CD4-positive, alpha-beta T cell (primary cell): Measurements from ENCODE around the gene OSCP1. TPM values are rescaled to one million over a fixed set of nuclear protein-coding genes. Genes with fewer than 3 reads are reported as not detected.

ENCODE experiments used
- ATAC-seq: fragments of 200-7000 bp; cut with Tn5 transposase; one replicate; pipeline ENCODE4 v1.10.0; 2022; ENCODE audit warnings: mild to moderate bottlenecking; ENCODE audit not compliant: poor library complexity
- CTCF ChIA-PET: fragments of 350-600 bp; sonication (Branson Sonifier 250); formaldehyde crosslinking; loops from one replicate; lab custom pipeline; 2021; ENCODE audit warnings: antibody characterized with exemption, inconsistent platforms; lab: Charles Lee
- POLR2A ChIA-PET: fragments of 350-600 bp; sonication (Branson Sonifier 250); formaldehyde crosslinking; loops from one replicate; lab custom pipeline; 2021; ENCODE audit warnings: antibody characterized with exemption, inconsistent platforms; lab: Charles Lee
- DNase-seq, 14 experiments: peaks; one replicate each; pipeline ENCODE4 v3.0.0-alpha.2; 2013 to 2020; ENCODE audit warnings: mixed read lengths in 2 of 14
- H3K27ac ChIP-seq, 2 donors: one replicate each; pipeline versions ENCODE4 v1.5.1 to v1.7.0; 2013; ENCODE audit warnings: low read length in 2 of 2, low read depth in 1 of 2, mild to moderate bottlenecking in 1 of 2
- H3K27me3 ChIP-seq, 2 experiments: 1 replicate in 1 of 2; 2 replicates in 1 of 2; pipeline versions ENCODE4 v1.6.1 to v1.7.0; 2013; ENCODE audit warnings: low read length in 2 of 2, control low read depth in 1 of 2, mild to moderate bottlenecking in 1 of 2, moderate library complexity in 1 of 2; ENCODE audit not compliant: insufficient read depth in 2 of 2, control insufficient read depth in 1 of 2
- H3K36me3 ChIP-seq: one replicate; pipeline ENCODE4 v1.6.1; 2013; ENCODE audit warnings: low read length, control low read depth; ENCODE audit not compliant: insufficient read depth
- H3K4me1 ChIP-seq: one replicate; pipeline ENCODE4 v1.6.1; 2013; ENCODE audit warnings: low read length, control low read depth; ENCODE audit not compliant: insufficient read depth
- H3K4me3 ChIP-seq: one replicate; pipeline ENCODE4 v1.5.1; 2013; ENCODE audit warnings: mild to moderate bottlenecking, low read length, moderate library complexity
- H3K9me3 ChIP-seq, 2 experiments: 1 replicate in 1 of 2; 2 replicates in 1 of 2; pipeline versions ENCODE4 v1.6.1 to v1.7.0; 2013; ENCODE audit warnings: low read length in 2 of 2, mild to moderate bottlenecking in 2 of 2, control low read depth in 1 of 2, moderate library complexity in 1 of 2; ENCODE audit not compliant: control insufficient read depth in 1 of 2, insufficient read depth in 1 of 2
- H3K27ac Mint-ChIP-seq: one replicate; pipeline ENCODE4 v1.8.0; 2020; ENCODE audit warnings: mixed read lengths
- H3K27me3 Mint-ChIP-seq: one replicate; pipeline ENCODE4 v1.8.0; 2021; ENCODE audit warnings: mixed read lengths
- H3K36me3 Mint-ChIP-seq: one replicate; pipeline ENCODE4 v1.8.0; 2021; ENCODE audit warnings: low read depth, mixed read lengths
- H3K4me1 Mint-ChIP-seq: one replicate; pipeline ENCODE4 v1.8.0; 2021; ENCODE audit warnings: low read depth, mixed read lengths
- H3K4me3 Mint-ChIP-seq: one replicate; pipeline ENCODE4 v1.8.0; 2020; ENCODE audit warnings: mild to moderate bottlenecking, mixed read lengths
- H3K9me3 Mint-ChIP-seq: one replicate; pipeline ENCODE4 v1.8.0; 2020; ENCODE audit warnings: mixed read lengths
- intact Hi-C, 2 experiments: fragments of 100-400 bp; cut with DNase I in 1 of 2; cut with micrococcal nuclease in 1 of 2; formaldehyde crosslinking; loops; one replicate each; pipeline versions ENCODE4 v1.15.1 to v1.9.0; 2023 to 2025; cut with DNase I, micrococcal nuclease
- total RNA-seq, 174 experiments: library from RNA in 2 of 174; stranded (reverse) in 2 of 174; gene quantifications; one replicate each; pipeline ENCODE4 v1.2.3 and lab custom pipeline; 2021 to 2026
- TF ChIP-seq, protein P1 (sequence below): fragments of 200-600 bp; IDR thresholded peaks from one replicate; pipeline ENCODE4 v1.8.0; 2022; ENCODE audit warnings: antibody characterized with exemption, mild to moderate bottlenecking

OSCP1 gene
- total RNA-seq, 2 experiments from 2014 or later: 0.82 to 2.4 TPM

DNA sequence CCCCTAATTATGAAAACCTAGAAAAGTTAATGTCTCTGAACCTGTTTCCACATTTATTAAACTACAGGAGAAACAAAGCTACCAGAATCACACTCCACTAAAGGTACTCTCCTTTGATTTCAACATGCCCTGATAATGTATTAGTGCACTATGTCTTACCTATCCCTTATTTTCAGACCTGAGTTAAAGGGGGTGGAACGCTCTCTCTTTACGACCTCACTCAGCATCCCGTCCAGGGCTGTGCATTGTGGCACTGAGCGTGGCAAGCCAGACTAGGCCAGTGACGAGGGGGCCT is 53.2 kb downstream of the OSCP1 start:
- POLR2A ChIA-PET: interaction anchor here (0.6 to 2.6 kb wide), 17 partner anchors 8 to 247 kb away, joined by 3 to 22 read pairs (median 4); partner anchors contain the start of genes EVA1B, MRPS15, STK40 and THRAP3
- Mint-ChIP-seq H3K36me3 (peaks cover 21% of the 10 kb centered on the region), H3K4me3 (peak overlapping the region; percentile 97)

DNA sequence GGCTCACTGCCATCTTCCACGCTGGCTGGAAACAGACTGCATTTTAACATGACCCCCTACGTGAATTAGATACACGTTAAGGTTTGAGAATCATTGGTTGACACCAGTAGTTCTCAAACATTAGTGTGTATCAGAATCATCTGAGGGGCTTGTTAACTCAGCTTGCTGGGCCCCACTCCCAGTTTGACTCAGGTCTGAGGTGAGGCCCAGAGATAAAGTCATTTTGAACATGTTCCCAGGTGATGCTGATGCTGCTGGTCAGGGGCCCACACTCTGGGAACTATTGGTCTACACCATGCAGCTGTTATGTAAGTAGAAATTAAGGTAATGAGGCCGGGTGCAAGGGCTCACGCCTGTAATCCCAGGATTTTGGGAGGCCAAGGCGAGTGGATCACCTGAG is 53.9 kb downstream of the OSCP1 start:
- peaks cover 28% of the 10 kb centered on the region for H3K36me3 ChIP-seq
- peaks cover 34% of the 10 kb centered on the region for H3K4me1 Mint-ChIP-seq
- no peak overlapping the region for H3K27ac ChIP-seq
- ChIA-PET POLR2A (interaction anchor here (1.0 to 2.6 kb wide), 7 partner anchors 8 to 73 kb away, joined by 3 to 22 read pairs (median 7); partner anchors contain the start of genes EVA1B and STK40), CTCF (interaction anchor here (1.2 to 2.1 kb wide), 4 partner anchors 10 to 53 kb away, joined by 3 to 6 read pairs (median 4); no protein-coding TSS in a partner anchor)
- peaks cover 27% of the 10 kb centered on the region for H3K36me3 Mint-ChIP-seq
- no peak for ATAC-seq
- DNase-seq: no peak
- H3K4me3 ChIP-seq: no peak overlapping the region
- peaks cover 37% of the 10 kb centered on the region for H3K4me1 ChIP-seq
- no peaks in the 10 kb centered on the region for H3K27me3 Mint-ChIP-seq
- intact Hi-C loops: loop anchor here in 1 of 2 experiments (2.0 kb wide), 1 partner anchor 68 kb away; the partner anchor contains the start of gene MRPS15
- H3K27me3 ChIP-seq: no peaks in the 10 kb centered on the region
- peak overlapping the region; percentile 97 for H3K4me3 Mint-ChIP-seq
- peak overlapping the region; percentile 92 for H3K27ac Mint-ChIP-seq
- TF ChIP-seq, protein P1, sequence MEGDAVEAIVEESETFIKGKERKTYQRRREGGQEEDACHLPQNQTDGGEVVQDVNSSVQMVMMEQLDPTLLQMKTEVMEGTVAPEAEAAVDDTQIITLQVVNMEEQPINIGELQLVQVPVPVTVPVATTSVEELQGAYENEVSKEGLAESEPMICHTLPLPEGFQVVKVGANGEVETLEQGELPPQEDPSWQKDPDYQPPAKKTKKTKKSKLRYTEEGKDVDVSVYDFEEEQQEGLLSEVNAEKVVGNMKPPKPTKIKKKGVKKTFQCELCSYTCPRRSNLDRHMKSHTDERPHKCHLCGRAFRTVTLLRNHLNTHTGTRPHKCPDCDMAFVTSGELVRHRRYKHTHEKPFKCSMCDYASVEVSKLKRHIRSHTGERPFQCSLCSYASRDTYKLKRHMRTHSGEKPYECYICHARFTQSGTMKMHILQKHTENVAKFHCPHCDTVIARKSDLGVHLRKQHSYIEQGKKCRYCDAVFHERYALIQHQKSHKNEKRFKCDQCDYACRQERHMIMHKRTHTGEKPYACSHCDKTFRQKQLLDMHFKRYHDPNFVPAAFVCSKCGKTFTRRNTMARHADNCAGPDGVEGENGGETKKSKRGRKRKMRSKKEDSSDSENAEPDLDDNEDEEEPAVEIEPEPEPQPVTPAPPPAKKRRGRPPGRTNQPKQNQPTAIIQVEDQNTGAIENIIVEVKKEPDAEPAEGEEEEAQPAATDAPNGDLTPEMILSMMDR: no peak
- H3K9me3 Mint-ChIP-seq: no peaks in the 10 kb centered on the region
- H3K9me3 ChIP-seq: no peaks in the 10 kb centered on the region

More for the DNA sequence above, 53.2 kb downstream of the OSCP1 start:
- DNase-seq (peak in 3 of 14 experiments; percentile 21 to 58 (median 41)), ATAC-seq (peak; percentile 55)
- H3K27me3 Mint-ChIP-seq: no peaks in the 10 kb centered on the region
- H3K27ac ChIP-seq: peak overlapping the region; percentile 72 to 85
- no peaks in the 10 kb centered on the region for H3K9me3 Mint-ChIP-seq
- H3K4me1 Mint-ChIP-seq: peaks cover 34% of the 10 kb centered on the region
- H3K36me3 ChIP-seq: peaks cover 22% of the 10 kb centered on the region
- peak overlapping the region; percentile 84 for H3K4me3 ChIP-seq
- CTCF ChIA-PET: interaction anchor here (0.6 to 2.1 kb wide), 6 partner anchors 10 to 696 kb away, joined by 3 to 6 read pairs (median 4); partner anchors contain the start of gene SH3D21
- no peaks in the 10 kb centered on the region for H3K27me3 ChIP-seq
- H3K27ac Mint-ChIP-seq: peak overlapping the region; percentile 92
- peaks cover 0 to 4% of the 10 kb centered on the region in 2 experiments for H3K9me3 ChIP-seq
- peaks cover 44% of the 10 kb centered on the region for H3K4me1 ChIP-seq
- intact Hi-C loops: loop anchor here (1.0 to 2.0 kb wide), 2 partner anchors 11 to 68 kb away; partner anchors contain the start of gene MRPS15 (in 1 of the 2)
- TF ChIP-seq, protein P1: no peak

DNA sequence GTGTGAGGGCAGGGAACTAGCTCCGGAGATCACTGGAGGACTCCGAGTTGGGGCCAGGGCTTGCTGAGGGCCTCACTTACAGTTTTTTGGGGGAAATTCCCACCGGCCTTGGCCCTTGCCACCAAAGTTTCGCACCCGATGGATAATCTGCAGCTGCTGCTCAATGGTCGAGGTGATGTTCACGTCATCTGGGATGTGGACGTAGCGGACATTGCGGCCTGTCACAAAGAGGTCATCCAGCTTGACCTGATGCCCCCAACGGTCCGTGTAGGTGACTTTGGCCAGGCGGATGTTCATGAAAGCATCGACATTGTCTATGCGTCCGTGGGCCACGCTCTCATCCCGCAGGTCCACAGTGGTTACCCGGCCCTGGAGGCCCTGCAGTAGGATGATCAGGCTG is 56.6 kb downstream of the OSCP1 start:
- H3K4me3 Mint-ChIP-seq: no peak overlapping the region
- Histone ChIP-seq H3K27me3 (no peaks in the 10 kb centered on the region), H3K27ac (no peak overlapping the region), H3K4me3 (no peak overlapping the region), H3K9me3 (no peaks in the 10 kb centered on the region), H3K36me3 (peaks cover 44% of the 10 kb centered on the region), H3K4me1 (peaks cover 28% of the 10 kb centered on the region)
- intact Hi-C loops: no loop called here
- DNase-seq: no peak
- no peaks in the 10 kb centered on the region for H3K9me3 Mint-ChIP-seq
- peaks cover 48% of the 10 kb centered on the region for H3K36me3 Mint-ChIP-seq
- no peak for ATAC-seq
- ChIA-PET POLR2A (interaction anchor here (1.2 to 1.5 kb wide), 2 partner anchors 11 to 27 kb away, joined by 4 read pairs; no protein-coding TSS in a partner anchor), CTCF (no interaction called here)
- H3K27me3 Mint-ChIP-seq: no peaks in the 10 kb centered on the region
- peaks cover 33% of the 10 kb centered on the region for H3K4me1 Mint-ChIP-seq
- TF ChIP-seq, protein P1: no peak
- H3K27ac Mint-ChIP-seq: no peak overlapping the region
